Rectal smooth muscle tissue (tissue), 1 donor: ENCODE results near the gene BTAF1.
"Not testable (repeated sequence)": the region's sequence is repeated elsewhere in the genome, so short reads cannot be mapped to it uniquely, and the experiment has no call there.

Experiments used
- H3K27ac ChIP-seq: one replicate; pipeline ENCODE4 v1.7.0; 2013; ENCODE audit warnings: low read depth, low read length, inconsistent platforms
- H3K27me3 ChIP-seq: one replicate; pipeline ENCODE4 v1.7.0; 2013; ENCODE audit warnings: low read length; ENCODE audit not compliant: control insufficient read depth, insufficient read depth
- H3K36me3 ChIP-seq: one replicate; pipeline ENCODE4 v1.7.0; 2013; ENCODE audit warnings: low read length; ENCODE audit not compliant: control insufficient read depth, insufficient read depth
- H3K4me1 ChIP-seq: one replicate; pipeline ENCODE4 v1.7.0; 2013; ENCODE audit warnings: low read length; ENCODE audit not compliant: control insufficient read depth, insufficient read depth
- H3K4me3 ChIP-seq: one replicate; pipeline ENCODE4 v1.7.0; 2013; ENCODE audit warnings: low read length
- H3K9ac ChIP-seq: one replicate; pipeline ENCODE4 v1.7.0; 2013; ENCODE audit warnings: low read length

Gene BTAF1

GRCh38 chr10:91893051-91893450 is 30.5 kb upstream of the BTAF1 start:
- no peak overlapping the region for H3K9ac ChIP-seq
- H3K36me3 ChIP-seq, result no peaks in the 10 kb centered on the region
- no peaks in the 10 kb centered on the region for H3K27me3 ChIP-seq
- peaks cover under 1% of the 10 kb centered on the region for H3K4me1 ChIP-seq
- H3K27ac ChIP-seq, result no peak overlapping the region
- no peak overlapping the region for H3K4me3 ChIP-seq

DNA sequence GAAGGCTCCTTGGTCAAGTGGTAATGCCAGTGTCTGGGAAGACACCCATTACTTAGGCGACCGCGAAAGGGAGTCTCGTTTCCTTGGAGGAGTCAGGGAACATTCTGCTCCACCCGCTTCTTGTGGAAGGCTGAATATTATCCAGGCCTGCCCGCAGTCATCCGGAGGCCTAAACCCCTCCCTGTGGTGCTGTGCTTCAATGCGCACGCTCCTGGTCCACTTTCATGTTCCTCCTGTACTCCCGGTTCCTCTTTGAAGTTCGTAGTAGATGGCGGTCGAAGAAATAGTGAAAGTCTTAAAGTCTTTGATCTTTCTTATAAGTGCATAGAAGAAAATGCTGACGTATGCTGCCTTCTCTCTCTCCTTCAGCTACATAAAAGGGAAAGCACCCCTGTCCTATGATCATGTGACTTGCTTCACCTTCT is 29.3 kb upstream of the BTAF1 start:
- H3K4me3 ChIP-seq, H3K36me3 ChIP-seq, H3K4me1 ChIP-seq, H3K27me3 ChIP-seq, H3K27ac ChIP-seq, H3K9ac ChIP-seq: not testable (repeated sequence)

GRCh38 chr10:91896212-91896756 is 27.3 kb upstream of the BTAF1 start:
- H3K27ac ChIP-seq, result no peak overlapping the region

GRCh38 chr10:91897421-91897820 is 26.1 kb upstream of the BTAF1 start:
- Histone ChIP-seq H3K27me3 (no peaks in the 10 kb centered on the region), H3K4me3 (no peak overlapping the region), H3K4me1 (no peaks in the 10 kb centered on the region), H3K27ac (no peak overlapping the region), H3K9ac (no peak overlapping the region), H3K36me3 (no peaks in the 10 kb centered on the region)

More at GRCh38 chr10:91896212-91896756, 27.3 kb upstream of the BTAF1 start:
- Histone ChIP-seq H3K9ac (no peak overlapping the region), H3K4me1 (no peaks in the 10 kb centered on the region), H3K36me3 (no peaks in the 10 kb centered on the region), H3K27me3 (no peaks in the 10 kb centered on the region), H3K4me3 (no peak overlapping the region)

DNA sequence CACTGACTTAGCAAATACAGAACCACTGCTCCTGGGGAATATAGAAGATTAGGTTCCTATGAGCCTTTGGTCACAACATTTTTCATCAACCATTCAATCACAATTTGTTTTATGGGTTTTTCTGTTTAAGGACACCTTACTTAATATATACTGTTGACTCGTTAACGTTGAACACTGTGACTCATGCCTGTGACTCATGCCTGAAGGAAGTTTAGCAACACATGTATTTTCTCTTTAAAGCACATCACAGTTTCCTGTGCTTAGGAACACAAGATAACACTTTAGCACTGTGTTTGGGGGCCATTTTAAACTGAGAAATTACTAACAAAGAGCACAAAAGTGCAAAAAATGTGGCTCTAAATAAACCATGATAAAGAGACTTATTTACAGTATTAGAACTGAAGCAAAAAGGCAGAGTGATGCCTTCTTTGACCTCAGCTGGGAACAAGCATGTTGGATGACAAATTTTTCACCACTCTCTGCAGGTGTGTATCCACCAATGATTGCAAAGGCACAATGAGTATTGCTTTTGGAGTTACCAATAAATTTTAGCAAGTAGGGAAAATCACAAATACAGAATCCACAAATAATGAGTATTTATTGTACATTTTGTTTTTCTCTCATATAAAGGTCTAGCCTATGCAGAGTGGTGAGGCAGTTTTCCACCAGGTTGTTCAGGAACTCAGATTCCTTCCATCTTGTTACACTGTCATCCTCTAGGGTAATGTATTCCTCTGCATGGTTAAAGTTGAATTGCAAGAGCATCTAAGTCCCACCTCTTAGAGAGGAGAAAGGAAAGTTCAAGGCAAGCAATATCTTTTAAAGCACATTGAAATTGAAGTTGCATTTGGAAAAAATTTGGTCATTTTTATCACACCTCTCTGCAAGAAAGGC is 21.5 kb upstream of the BTAF1 start:
- H3K4me3 ChIP-seq, result no peak overlapping the region
- no peak overlapping the region for H3K9ac ChIP-seq
- H3K27me3 ChIP-seq, result no peaks in the 10 kb centered on the region
- H3K36me3 ChIP-seq, result no peaks in the 10 kb centered on the region
- H3K27ac ChIP-seq, result no peak overlapping the region
- H3K4me1 ChIP-seq, result no peaks in the 10 kb centered on the region

- H3K27me3 ChIP-seq, result no peaks in the 10 kb centered on the region
- peaks cover 3% of the 10 kb centered on the region for H3K4me1 ChIP-seq
- H3K9ac ChIP-seq, result no peak overlapping the region
- H3K4me3 ChIP-seq, result no peak overlapping the region
- no peaks in the 10 kb centered on the region for H3K36me3 ChIP-seq
- H3K27ac ChIP-seq, result no peak overlapping the region
These were observed 16.5 kb upstream of the BTAF1 start for GRCh38 chr10:91907033-91907594.

DNA sequence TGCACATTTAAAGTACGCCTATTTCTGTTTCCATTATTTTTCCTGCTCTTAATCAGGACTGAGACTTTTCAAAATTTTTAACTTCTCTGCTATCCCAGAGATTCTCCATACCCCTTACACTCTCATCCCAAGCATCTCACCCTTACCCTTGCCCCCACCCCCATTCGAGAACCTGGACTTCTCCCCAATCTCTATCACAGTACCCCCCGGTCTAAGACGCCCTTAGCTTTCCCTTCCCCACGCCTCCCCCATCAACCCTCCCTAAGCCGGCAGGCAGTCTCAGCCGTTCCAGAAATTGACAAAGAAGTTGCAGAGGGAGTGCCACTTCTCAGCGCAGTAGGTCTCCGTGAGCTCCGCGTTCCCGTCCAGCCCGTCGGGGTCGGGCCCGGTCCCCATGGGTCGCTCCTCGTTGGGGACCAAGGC is 15.6 kb upstream of the BTAF1 start:
- H3K36me3 ChIP-seq, result no peaks in the 10 kb centered on the region
- H3K9ac ChIP-seq, result no peak overlapping the region
- peak overlapping the region; percentile 78 for H3K4me3 ChIP-seq
- no peaks in the 10 kb centered on the region for H3K27me3 ChIP-seq
- H3K27ac ChIP-seq, result no peak overlapping the region
- H3K4me1 ChIP-seq, result peaks cover 3% of the 10 kb centered on the region

DNA sequence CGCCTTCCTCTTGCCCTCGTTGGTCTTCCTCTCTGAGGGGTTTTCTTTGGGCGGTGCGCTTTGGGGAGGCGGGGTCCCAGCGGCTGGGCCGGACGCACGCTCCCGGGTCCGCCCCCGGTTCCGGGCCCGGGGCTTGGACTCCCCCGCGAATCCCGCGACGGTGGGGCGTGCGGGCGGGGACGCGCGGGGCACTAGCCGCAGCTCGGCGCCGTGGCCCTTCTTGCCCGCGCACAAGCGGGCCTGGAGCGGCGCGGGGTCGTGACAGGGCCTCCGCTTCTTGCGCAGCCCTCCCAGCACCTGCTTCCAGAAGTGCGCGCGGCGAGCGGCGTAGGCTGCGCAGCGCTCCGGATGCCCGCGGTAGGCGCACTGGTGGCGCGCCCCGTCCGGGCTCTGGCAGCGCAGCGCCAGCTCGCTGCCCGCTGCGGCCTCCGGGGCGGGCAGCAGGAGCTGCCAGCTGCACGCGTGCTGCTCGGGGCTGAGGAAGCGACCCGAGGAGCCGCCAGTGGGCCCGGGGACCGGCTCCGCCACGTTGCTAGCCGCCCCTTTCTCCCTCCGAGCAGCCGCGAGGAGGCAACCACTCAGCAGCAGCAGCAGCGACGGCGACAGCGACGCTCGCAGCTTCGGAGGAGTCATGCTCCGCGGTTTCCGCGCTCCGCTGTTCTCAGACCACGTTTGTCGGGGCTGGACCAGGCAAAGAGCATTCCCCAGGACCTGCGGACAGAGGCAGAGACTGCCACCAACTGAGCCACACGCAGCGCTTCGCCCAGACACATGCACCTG is 15.0 kb upstream of the BTAF1 start:
- peak overlapping the region; percentile 78 for H3K4me3 ChIP-seq
- no peaks in the 10 kb centered on the region for H3K36me3 ChIP-seq
- H3K4me1 ChIP-seq, result peaks cover 3% of the 10 kb centered on the region
- H3K27ac ChIP-seq, result peak overlapping the region; percentile 45
- peak overlapping the region; percentile 30 for H3K9ac ChIP-seq
- no peaks in the 10 kb centered on the region for H3K27me3 ChIP-seq

DNA sequence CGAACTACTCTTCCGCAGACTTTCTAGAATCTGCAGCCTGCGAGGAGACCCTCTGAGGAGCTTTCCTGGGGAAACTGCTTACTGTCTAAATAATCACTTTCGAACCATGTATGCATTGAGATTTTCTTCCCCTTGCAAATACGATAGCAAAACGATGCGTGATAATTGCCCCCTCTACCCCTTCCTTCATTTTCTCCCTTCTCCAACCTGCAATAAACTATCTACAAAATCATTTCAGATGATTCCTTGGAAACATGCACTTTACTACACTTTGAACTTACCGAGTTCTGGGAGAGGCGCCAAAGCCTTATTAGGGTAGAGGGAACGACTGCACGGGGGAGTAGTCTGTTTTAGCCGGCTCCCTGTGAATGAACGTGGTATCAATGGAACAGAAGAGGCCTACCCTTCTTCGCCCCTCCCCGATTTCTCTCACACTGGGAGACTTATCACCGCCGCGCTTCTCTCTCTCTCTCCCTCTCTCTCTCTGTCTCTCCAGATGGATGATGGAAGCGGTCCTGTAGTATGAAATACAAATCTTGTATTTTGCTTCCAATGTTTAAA is 14.4 kb upstream of the BTAF1 start, which contains the start of gene FGFBP3:
Gene FGFBP3, minus strand, starts transcription at position 370 of the 561 bp plus-strand sequence. CDS start 517 bp downstream, outside the sequence.
- H3K36me3 ChIP-seq, result no peaks in the 10 kb centered on the region
- H3K27me3 ChIP-seq, result no peaks in the 10 kb centered on the region
- H3K9ac ChIP-seq, result peak within 1 kb of the TSS; percentile 30
- peaks cover 3% of the 10 kb centered on the region for H3K4me1 ChIP-seq
- H3K27ac ChIP-seq, result peak within 1 kb of the TSS; percentile 45
- H3K4me3 ChIP-seq, result peak within 1 kb of the TSS; percentile 78

- H3K27ac ChIP-seq, result no peak overlapping the region
These were observed 13.1 kb upstream of the BTAF1 start for GRCh38 chr10:91910467-91910866.

GRCh38 chr10:91919651-91920050 is 3.9 kb upstream of the BTAF1 start:
- H3K27ac ChIP-seq, result no peak overlapping the region
- H3K27me3 ChIP-seq, result no peaks in the 10 kb centered on the region
- no peaks in the 10 kb centered on the region for H3K36me3 ChIP-seq
- no peak overlapping the region for H3K9ac ChIP-seq
- H3K4me1 ChIP-seq, result peaks cover 2% of the 10 kb centered on the region
- H3K4me3 ChIP-seq, result no peak overlapping the region

More at GRCh38 chr10:91910467-91910866, 13.1 kb upstream of the BTAF1 start:
- Histone ChIP-seq H3K36me3 (no peaks in the 10 kb centered on the region), H3K4me3 (no peak overlapping the region), H3K4me1 (peaks cover 3% of the 10 kb centered on the region), H3K27me3 (no peaks in the 10 kb centered on the region), H3K9ac (no peak overlapping the region)
